GM21423 (cell line): ENCODE measurements around the gene RICTOR.

Experiments used
- ATAC-seq: cut with Tn5 transposase; IDR thresholded peaks from one replicate; pipeline ENCODE4 v1.9.1; 2021; ENCODE audit warnings: mild to moderate bottlenecking, moderate library complexity; ENCODE audit not compliant: unreplicated experiment

The RICTOR gene

GRCh38 chr5:39074017-39074814, at the start of gene RICTOR:
Gene RICTOR, minus strand, starts transcription at chr5:39074399. Its CDS starts 22 bp downstream, at chr5:39074377.
- ATAC-seq = peak; percentile 61

GRCh38 chr5:39121922-39122321, 47.7 kb upstream of the RICTOR start:
- ATAC-seq = no peak

- no peak for ATAC-seq
These were observed 47.1 kb upstream of the RICTOR start for GRCh38 chr5:39121315-39121714.

GRCh38 chr5:39120052-39120420, 45.8 kb upstream of the RICTOR start:
- no peak for ATAC-seq

GRCh38 chr5:39119404-39120051, 45.3 kb upstream of the RICTOR start:
- no peak for ATAC-seq

- ATAC-seq = no peak
These were observed 44.4 kb upstream of the RICTOR start for GRCh38 chr5:39118638-39119037.

- no peak for ATAC-seq
These were observed 43.2 kb upstream of the RICTOR start for GRCh38 chr5:39117401-39117800.

- ATAC-seq = no peak
These were observed 42.4 kb upstream of the RICTOR start for GRCh38 chr5:39116344-39117170.

GRCh38 chr5:39115644-39116343, 41.6 kb upstream of the RICTOR start:
- ATAC-seq = no peak

- ATAC-seq = no peak
These were observed 40.0 kb upstream of the RICTOR start for GRCh38 chr5:39114155-39114554.

GRCh38 chr5:39113354-39113953, 39.3 kb upstream of the RICTOR start:
- no peak for ATAC-seq

GRCh38 chr5:39109606-39110005, 35.4 kb upstream of the RICTOR start:
- ATAC-seq = no peak

GRCh38 chr5:39108987-39109386, 34.8 kb upstream of the RICTOR start:
- ATAC-seq = no peak

- ATAC-seq = no peak
These were observed 33.2 kb upstream of the RICTOR start for GRCh38 chr5:39107350-39107749.

GRCh38 chr5:39106322-39106721, 32.1 kb upstream of the RICTOR start:
- ATAC-seq = no peak

GRCh38 chr5:39104221-39104620, 30.0 kb upstream of the RICTOR start:
- no peak for ATAC-seq

GRCh38 chr5:39102684-39103155, 28.5 kb upstream of the RICTOR start:
- no peak for ATAC-seq

GRCh38 chr5:39100851-39101396, 26.7 kb upstream of the RICTOR start:
- no peak for ATAC-seq

- no peak for ATAC-seq
These were observed 26.2 kb upstream of the RICTOR start for GRCh38 chr5:39100301-39100850.

GRCh38 chr5:39099831-39100230, 25.6 kb upstream of the RICTOR start:
- ATAC-seq = no peak
